GM19043 (cell line): ENCODE data around the gene MEP1B.

Source experiments
- ATAC-seq: cut with Tn5 transposase; IDR thresholded peaks from one replicate; pipeline ENCODE4 v1.9.1; 2021; ENCODE audit warnings: low read depth; ENCODE audit not compliant: unreplicated experiment

MEP1B gene

GRCh38 chr18:32262092-32262491 is 72.3 kb downstream of the MEP1B start:
- ATAC-seq = no peak

GRCh38 chr18:32264401-32264800 is 74.6 kb downstream of the MEP1B start:
- ATAC-seq = no peak

- no peak for ATAC-seq
These were observed 77.6 kb downstream of the MEP1B start for GRCh38 chr18:32267463-32267862.
